Glutamatergic neuron (in vitro differentiated cells): Measurements from ENCODE around the gene ROBO1. TPM values are rescaled to one million over a fixed set of nuclear protein-coding genes. Genes with fewer than 3 reads are reported as not detected.

Experiments
- DNase-seq: peaks from one replicate; pipeline ENCODE4 v3.0.0; 2022
- H3K27ac Mint-ChIP-seq: one replicate; pipeline ENCODE4 v1.8.0; 2020; ENCODE audit warnings: mild to moderate bottlenecking, mixed read lengths, inconsistent platforms; ENCODE audit not compliant: unreplicated experiment
- H3K27me3 Mint-ChIP-seq: one replicate; pipeline ENCODE4 v1.8.0; 2020; ENCODE audit warnings: mild to moderate bottlenecking, moderate library complexity, mixed read lengths, inconsistent platforms; ENCODE audit not compliant: unreplicated experiment
- H3K36me3 Mint-ChIP-seq: one replicate; pipeline ENCODE4 v1.8.0; 2020; ENCODE audit warnings: mild to moderate bottlenecking, mixed read lengths, inconsistent platforms; ENCODE audit not compliant: unreplicated experiment
- H3K4me1 Mint-ChIP-seq: one replicate; pipeline ENCODE4 v1.8.0; 2020; ENCODE audit warnings: mild to moderate bottlenecking, low read depth, mixed read lengths, inconsistent platforms; ENCODE audit not compliant: unreplicated experiment
- H3K4me3 Mint-ChIP-seq: one replicate; pipeline ENCODE4 v1.8.0; 2020; ENCODE audit warnings: mild to moderate bottlenecking, mixed read lengths, inconsistent platforms; ENCODE audit not compliant: unreplicated experiment
- H3K9me3 Mint-ChIP-seq: one replicate; pipeline ENCODE4 v1.8.0; 2020; ENCODE audit warnings: mild to moderate bottlenecking, moderate library complexity, mixed read lengths, inconsistent platforms; ENCODE audit not compliant: unreplicated experiment
- CTCF ChIP-seq: fragments of 200-600 bp; sonication (generic); IDR thresholded peaks from one replicate; pipeline ENCODE4 v1.5.0; 2021; ENCODE audit not compliant: partially characterized antibody, unreplicated experiment
- total RNA-seq: library from RNA; stranded (reverse); fragmentation: NEBNext Ultra II Directional; extraction: Animal tissue kit (Norgen Biotek cat#: 25700); gene quantifications from one replicate; pipeline ENCODE4 v1.2.1, GENCODE V29; 2021; ENCODE audit not compliant: unreplicated experiment

The ROBO1 gene
- total RNA-seq, 1 donor from 2014 or later = 505 TPM

GRCh38 chr3:79344876-79345871, 422.6 kb downstream of the ROBO1 start:
- no peaks in the 10 kb centered on the region for H3K36me3 Mint-ChIP-seq
- no peak for DNase-seq
- no peaks in the 10 kb centered on the region for H3K4me1 Mint-ChIP-seq
- no peak for TF ChIP-seq CTCF
- H3K27ac Mint-ChIP-seq = no peak overlapping the region
- no peak overlapping the region for H3K4me3 Mint-ChIP-seq
- no peaks in the 10 kb centered on the region for H3K27me3 Mint-ChIP-seq
- H3K9me3 Mint-ChIP-seq = no peaks in the 10 kb centered on the region

GRCh38 chr3:79341961-79342360, 425.8 kb downstream of the ROBO1 start:
- H3K27ac Mint-ChIP-seq = no peak overlapping the region
- H3K4me1 Mint-ChIP-seq = no peaks in the 10 kb centered on the region
- H3K27me3 Mint-ChIP-seq = no peaks in the 10 kb centered on the region
- H3K36me3 Mint-ChIP-seq = no peaks in the 10 kb centered on the region
- DNase-seq = no peak
- no peak overlapping the region for H3K4me3 Mint-ChIP-seq
- TF ChIP-seq CTCF = no peak
- no peaks in the 10 kb centered on the region for H3K9me3 Mint-ChIP-seq

GRCh38 chr3:79339846-79340245, 428.0 kb downstream of the ROBO1 start:
- H3K27me3 Mint-ChIP-seq = no peaks in the 10 kb centered on the region

GRCh38 chr3:79337798-79338197, 430.0 kb downstream of the ROBO1 start:
- no peaks in the 10 kb centered on the region for H3K9me3 Mint-ChIP-seq
- H3K36me3 Mint-ChIP-seq = no peaks in the 10 kb centered on the region
- no peak for DNase-seq
- no peak overlapping the region for H3K4me3 Mint-ChIP-seq
- TF ChIP-seq CTCF = no peak
- H3K27ac Mint-ChIP-seq = no peak overlapping the region
- H3K27me3 Mint-ChIP-seq = no peaks in the 10 kb centered on the region
- no peaks in the 10 kb centered on the region for H3K4me1 Mint-ChIP-seq

More at GRCh38 chr3:79339846-79340245, 428.0 kb downstream of the ROBO1 start:
- no peaks in the 10 kb centered on the region for H3K4me1 Mint-ChIP-seq
- H3K27ac Mint-ChIP-seq = no peak overlapping the region
- H3K9me3 Mint-ChIP-seq = no peaks in the 10 kb centered on the region
- H3K36me3 Mint-ChIP-seq = no peaks in the 10 kb centered on the region
- no peak for TF ChIP-seq CTCF
- H3K4me3 Mint-ChIP-seq = no peak overlapping the region
- DNase-seq = no peak

GRCh38 chr3:79329154-79329553, 438.6 kb downstream of the ROBO1 start:
- no peak for TF ChIP-seq CTCF
- H3K36me3 Mint-ChIP-seq = no peaks in the 10 kb centered on the region
- no peak overlapping the region for H3K27ac Mint-ChIP-seq

More at GRCh38 chr3:79329154-79329553, 438.6 kb downstream of the ROBO1 start:
- DNase-seq = no peak
- Mint-ChIP-seq H3K9me3 (no peaks in the 10 kb centered on the region), H3K4me1 (peaks cover 4% of the 10 kb centered on the region), H3K4me3 (no peak overlapping the region), H3K27me3 (no peaks in the 10 kb centered on the region)
